ENCODE measurements around the gene GNRHR. TPM values are rescaled to one million over a fixed set of nuclear protein-coding genes. Genes with fewer than 3 reads are reported as not detected.
"Not testable (repeated sequence)": the region's sequence is repeated elsewhere in the genome, so short reads cannot be mapped to it uniquely, and the experiment has no call there.

GNRHR gene
- total and polyA plus RNA-seq, 12 donors, result 0.11 to 187 (median 1.0) TPM; not detected in 8

- TF ChIP-seq POLR2A (IDR thresholded peaks at IDR 0.05), result no peak
- TF ChIP-seq CTCF (IDR thresholded peaks at IDR 0.05), result no peak
- no peak for DNase-seq
Measured at GRCh38 chr4:67735325-67735724, 18.9 kb downstream of the GNRHR start.

GRCh38 chr4:67730511-67730910, 23.7 kb downstream of the GNRHR start:
- intact Hi-C loops (cut with DNase I); DNase-seq; H3K4me3 ChIP-seq: not testable (repeated sequence)

More at GRCh38 chr4:67735325-67735724, 18.9 kb downstream of the GNRHR start:
- Histone ChIP-seq H3K9me3 (replicated peaks in 1 of 3) (no peaks in the 10 kb centered on the region), H3K4me1 (replicated peaks in 1 of 2) (no peaks in the 10 kb centered on the region), H3K36me3 (replicated peaks in 1 of 2) (no peaks in the 10 kb centered on the region), H3K4me3 (no peak overlapping the region), H3K27me3 (no peaks in the 10 kb centered on the region), H3K27ac (no peak overlapping the region)
- intact Hi-C loops (cut with DNase I), result no loop called here

GRCh38 chr4:67727124-67727850, 26.9 kb downstream of the GNRHR start:
- Histone ChIP-seq H3K9me3 (replicated peaks in 1 of 3) (no peaks in the 10 kb centered on the region), H3K27me3 (no peaks in the 10 kb centered on the region), H3K4me3 (no peak overlapping the region), H3K36me3 (replicated peaks in 1 of 2) (no peaks in the 10 kb centered on the region), H3K4me1 (replicated peaks in 1 of 2) (no peaks in the 10 kb centered on the region), H3K27ac (no peak overlapping the region)
- no peak for TF ChIP-seq POLR2A (IDR thresholded peaks at IDR 0.05)
- WGBS, 4 donors, result 39 to 54% (median 51%) methylated on average over 4 of the region's 4 CpGs
- no peak for DNase-seq
- intact Hi-C loops (cut with DNase I), result no loop called here

More at GRCh38 chr4:67730511-67730910, 23.7 kb downstream of the GNRHR start:
- H3K27ac ChIP-seq; H3K36me3 ChIP-seq (replicated peaks in 1 of 2); H3K9me3 ChIP-seq (replicated peaks in 1 of 3); H3K4me1 ChIP-seq (replicated peaks in 1 of 2); H3K27me3 ChIP-seq: not testable (repeated sequence)
- 86 to 94% (median 91%) methylated on average over 3 of the region's 3 CpGs for WGBS, 4 donors

- Histone ChIP-seq H3K36me3 (replicated peaks in 1 of 2) (no peaks in the 10 kb centered on the region), H3K4me3 (no peak overlapping the region), H3K4me1 (replicated peaks in 1 of 2) (peaks cover 0 to 9% of the 10 kb centered on the region in 2 donors), H3K27me3 (no peaks in the 10 kb centered on the region), H3K9me3 (replicated peaks in 1 of 3) (no peaks in the 10 kb centered on the region), H3K27ac (no peak overlapping the region)
- 88 to 97% (median 91%) methylated on average over 4 of the region's 4 CpGs for WGBS, 4 donors
- intact Hi-C loops (cut with DNase I), result no loop called here
- no peak for TF ChIP-seq CTCF (IDR thresholded peaks at IDR 0.05)
- no peak for TF ChIP-seq POLR2A (IDR thresholded peaks at IDR 0.05)
- no peak for DNase-seq
Measured at GRCh38 chr4:67725981-67726380, 28.2 kb downstream of the GNRHR start.

- Histone ChIP-seq H3K27me3 (no peaks in the 10 kb centered on the region), H3K4me1 (replicated peaks in 1 of 2) (peaks cover 0 to 9% of the 10 kb centered on the region in 2 donors), H3K27ac (no peak overlapping the region), H3K36me3 (replicated peaks in 1 of 2) (no peaks in the 10 kb centered on the region), H3K4me3 (no peak overlapping the region), H3K9me3 (replicated peaks in 1 of 3) (no peaks in the 10 kb centered on the region)
- TF ChIP-seq POLR2A (IDR thresholded peaks at IDR 0.05), result no peak
- TF ChIP-seq CTCF (IDR thresholded peaks at IDR 0.05), result no peak
- intact Hi-C loops (cut with DNase I), result no loop called here
- 90 to 97% (median 94%) methylated on average over 1 of the region's 1 CpG for WGBS, 4 donors
- no peak for DNase-seq
Measured at GRCh38 chr4:67725132-67725531, 29.1 kb downstream of the GNRHR start.
